GM12865 (cell line): Measurements from ENCODE around the gene OPCML.

ENCODE experiments used
- DNase-seq: peaks from one replicate; pipeline ENCODE4 v3.0.0; 2010; ENCODE audit warnings: low read depth
- H3K4me3 ChIP-seq: 2 replicates; pipeline ENCODE4 v1.5.1; 2011; ENCODE audit warnings: mild to moderate bottlenecking, low read depth, low read length, control low read depth
- TF ChIP-seq, protein P1 (sequence below): IDR thresholded peaks from 2 replicates; pipeline ENCODE4 v1.5.1; 2011; ENCODE audit warnings: low read length, control low read depth, low read depth, inconsistent platforms; ENCODE audit not compliant: insufficient read depth; ENCODE audit errors: missing control alignments

The OPCML gene

GRCh38 chr11:133519560-133519959 is 12.7 kb downstream of the OPCML start:
- DNase-seq: no peak
- no peak overlapping the region for H3K4me3 ChIP-seq
- TF ChIP-seq, protein P1, sequence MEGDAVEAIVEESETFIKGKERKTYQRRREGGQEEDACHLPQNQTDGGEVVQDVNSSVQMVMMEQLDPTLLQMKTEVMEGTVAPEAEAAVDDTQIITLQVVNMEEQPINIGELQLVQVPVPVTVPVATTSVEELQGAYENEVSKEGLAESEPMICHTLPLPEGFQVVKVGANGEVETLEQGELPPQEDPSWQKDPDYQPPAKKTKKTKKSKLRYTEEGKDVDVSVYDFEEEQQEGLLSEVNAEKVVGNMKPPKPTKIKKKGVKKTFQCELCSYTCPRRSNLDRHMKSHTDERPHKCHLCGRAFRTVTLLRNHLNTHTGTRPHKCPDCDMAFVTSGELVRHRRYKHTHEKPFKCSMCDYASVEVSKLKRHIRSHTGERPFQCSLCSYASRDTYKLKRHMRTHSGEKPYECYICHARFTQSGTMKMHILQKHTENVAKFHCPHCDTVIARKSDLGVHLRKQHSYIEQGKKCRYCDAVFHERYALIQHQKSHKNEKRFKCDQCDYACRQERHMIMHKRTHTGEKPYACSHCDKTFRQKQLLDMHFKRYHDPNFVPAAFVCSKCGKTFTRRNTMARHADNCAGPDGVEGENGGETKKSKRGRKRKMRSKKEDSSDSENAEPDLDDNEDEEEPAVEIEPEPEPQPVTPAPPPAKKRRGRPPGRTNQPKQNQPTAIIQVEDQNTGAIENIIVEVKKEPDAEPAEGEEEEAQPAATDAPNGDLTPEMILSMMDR: no peak

DNA sequence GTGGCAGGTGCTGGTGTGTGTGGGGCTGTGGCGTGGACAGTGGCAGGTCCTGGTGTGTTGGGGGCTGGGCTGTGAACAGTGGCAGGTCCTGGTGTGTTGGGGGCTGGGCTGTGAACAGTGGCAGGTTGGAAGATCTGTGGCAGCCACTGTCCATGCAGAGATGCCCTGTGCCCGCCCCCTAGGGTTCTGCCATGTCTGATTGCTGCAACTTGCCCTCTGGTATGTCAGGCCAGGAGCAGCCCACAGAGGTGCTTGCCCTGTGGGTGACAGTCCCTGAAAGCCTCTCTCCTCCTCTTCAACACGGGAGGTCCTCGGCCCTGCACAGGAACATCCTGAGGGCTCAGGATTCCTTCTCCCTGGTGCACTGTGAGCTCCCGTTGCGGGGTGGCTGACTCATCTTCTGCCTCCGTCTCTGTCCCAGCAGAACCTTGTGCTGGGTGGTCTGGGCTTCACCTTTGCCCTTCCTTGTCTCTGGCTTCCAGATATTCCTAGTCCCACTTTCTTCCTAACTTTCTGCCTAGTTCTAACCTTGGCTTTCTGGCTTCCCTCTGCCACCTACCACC is 13.5 kb downstream of the OPCML start:
- TF ChIP-seq, protein P1: no peak
- no peak for DNase-seq
- H3K4me3 ChIP-seq: no peak overlapping the region

GRCh38 chr11:133516845-133517244 is 15.5 kb downstream of the OPCML start:
- TF ChIP-seq, protein P1: no peak
- no peak for DNase-seq
- no peak overlapping the region for H3K4me3 ChIP-seq

GRCh38 chr11:133515107-133515506 is 17.2 kb downstream of the OPCML start:
- no peak for DNase-seq
- TF ChIP-seq, protein P1: no peak
- no peak overlapping the region for H3K4me3 ChIP-seq

- H3K4me3 ChIP-seq: no peak overlapping the region
- DNase-seq: no peak
- TF ChIP-seq, protein P1: no peak
Observed at GRCh38 chr11:133509924-133510697, 22.2 kb downstream of the OPCML start.

DNA sequence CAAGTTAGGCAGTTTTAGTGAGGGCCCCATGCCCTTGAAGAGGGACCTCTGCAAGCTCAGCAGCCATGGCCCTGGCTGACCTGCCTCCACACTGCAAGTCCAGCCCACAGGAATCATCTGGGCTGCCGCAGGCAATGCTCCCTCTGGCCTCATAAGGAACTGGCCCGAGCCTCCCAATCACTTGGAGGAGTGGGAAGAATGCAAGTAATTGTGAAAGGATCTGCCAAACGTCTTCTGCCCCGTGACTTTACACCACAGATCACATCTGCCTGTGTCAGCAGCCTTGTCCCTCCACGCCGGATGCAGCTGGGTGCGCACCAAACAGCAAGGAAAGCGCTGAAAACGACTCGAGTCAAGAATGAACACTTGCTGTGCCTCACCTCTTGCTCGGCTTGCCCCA is 23.8 kb downstream of the OPCML start:
- no peak overlapping the region for H3K4me3 ChIP-seq
- TF ChIP-seq, protein P1: no peak
- DNase-seq: no peak
